Measurements from ENCODE around the gene NIFK.

Gene NIFK

GRCh38 chr2:121690095-121690494, 46.6 kb downstream of the NIFK start:
- TF ChIP-seq ZNF155 (tag by site-specific recombination; IDR thresholded peaks at IDR 0.05) (no peak), AEBP2 (tag by site-specific recombination; IDR thresholded peaks at IDR 0.05; ENCODE audit: borderline replicate concordance) (no peak), PRDM1 (tag by site-specific recombination; IDR thresholded peaks at IDR 0.05) (no peak), ZNF585B (tag by site-specific recombination; IDR thresholded peaks at IDR 0.05) (no peak), ATF2 (tag by site-specific recombination; IDR thresholded peaks at IDR 0.05; ENCODE audit: low read depth) (no peak), ZNF600 (tag by site-specific recombination; IDR thresholded peaks at IDR 0.05) (no peak), ZNF214 (tag by site-specific recombination; IDR thresholded peaks at IDR 0.05; ENCODE audit: borderline replicate concordance) (no peak), FEZF1 (tag by site-specific recombination; IDR thresholded peaks at IDR 0.05) (no peak), ZNF514 (tag by site-specific recombination; IDR thresholded peaks at IDR 0.05) (no peak), ZNF292 (tag by site-specific recombination; IDR thresholded peaks at IDR 0.05; ENCODE audit: borderline replicate concordance, low read depth) (no peak), ZNF416 (tag by site-specific recombination; IDR thresholded peaks at IDR 0.05) (no peak), ZNF16 (tag by site-specific recombination; IDR thresholded peaks at IDR 0.05; ENCODE audit: low read depth) (no peak), ZNF391 (tag by site-specific recombination; IDR thresholded peaks at IDR 0.05; ENCODE audit: borderline replicate concordance, low read depth) (no peak), ZNF473 (tag by site-specific recombination; IDR thresholded peaks at IDR 0.05) (no peak)
- TF ChIP-seq, protein P1, sequence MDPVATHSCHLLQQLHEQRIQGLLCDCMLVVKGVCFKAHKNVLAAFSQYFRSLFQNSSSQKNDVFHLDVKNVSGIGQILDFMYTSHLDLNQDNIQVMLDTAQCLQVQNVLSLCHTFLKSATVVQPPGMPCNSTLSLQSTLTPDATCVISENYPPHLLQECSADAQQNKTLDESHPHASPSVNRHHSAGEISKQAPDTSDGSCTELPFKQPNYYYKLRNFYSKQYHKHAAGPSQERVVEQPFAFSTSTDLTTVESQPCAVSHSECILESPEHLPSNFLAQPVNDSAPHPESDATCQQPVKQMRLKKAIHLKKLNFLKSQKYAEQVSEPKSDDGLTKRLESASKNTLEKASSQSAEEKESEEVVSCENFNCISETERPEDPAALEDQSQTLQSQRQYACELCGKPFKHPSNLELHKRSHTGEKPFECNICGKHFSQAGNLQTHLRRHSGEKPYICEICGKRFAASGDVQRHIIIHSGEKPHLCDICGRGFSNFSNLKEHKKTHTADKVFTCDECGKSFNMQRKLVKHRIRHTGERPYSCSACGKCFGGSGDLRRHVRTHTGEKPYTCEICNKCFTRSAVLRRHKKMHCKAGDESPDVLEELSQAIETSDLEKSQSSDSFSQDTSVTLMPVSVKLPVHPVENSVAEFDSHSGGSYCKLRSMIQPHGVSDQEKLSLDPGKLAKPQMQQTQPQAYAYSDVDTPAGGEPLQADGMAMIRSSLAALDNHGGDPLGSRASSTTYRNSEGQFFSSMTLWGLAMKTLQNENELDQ (tag by site-specific recombination; IDR thresholded peaks at IDR 0.05; ENCODE audit: low read depth) = no peak
- POLR2A ChIA-PET = interaction anchor here (1.8 kb wide), 1 partner anchor 159 kb away, joined by 6 read pairs; the partner anchor contains the start of gene RNU4ATAC
- Histone ChIP-seq H3K36me3 (ENCODE audit: control insufficient read depth in 2 of 2, insufficient read depth in 1 of 2, low read length in 2 of 2) (no peaks in the 10 kb centered on the region), H3K4me1 (ENCODE audit: control insufficient read depth, insufficient read depth, low read length) (peaks cover 6% of the 10 kb centered on the region; the same call in 1 of the 2 replicates), H3K9me3 (ENCODE audit: control insufficient read depth, insufficient read depth, low read depth, low read length) (no peaks in the 10 kb centered on the region), H3K4me3 (ENCODE audit: low read depth, low read length) (no peak overlapping the region), H3K27ac (ENCODE audit: extremely low read depth, low read depth, low read length) (no peak overlapping the region)
- CTCF ChIA-PET = interaction anchor here (0.5 to 1.0 kb wide), 2 partner anchors 9 to 29 kb away, joined by 3 to 5 read pairs; no protein-coding TSS in a partner anchor

- 0 out of 2 replicates have a peak, but pooled peaks have one; percentile 22 for TF ChIP-seq ZBTB48 (tag by site-specific recombination; IDR thresholded peaks at IDR 0.05)
- 0 out of 2 replicates have a peak, but pooled peaks have one; percentile 16 for TF ChIP-seq TRIM28 (IDR thresholded peaks at IDR 0.05; ENCODE audit: borderline replicate concordance, low read length)
- TF ChIP-seq PRDM4 (tag by site-specific recombination; IDR thresholded peaks at IDR 0.05) = peak; percentile 50; the same call in 1 of the 2 replicates
- TF ChIP-seq ZNF610 (tag by site-specific recombination; IDR thresholded peaks at IDR 0.05; ENCODE audit: borderline replicate concordance) = peak; percentile 28; the same call in 1 of the 2 replicates
- TF ChIP-seq ZNF544 (tag by site-specific recombination; IDR thresholded peaks at IDR 0.05) = no peak
- POLR2A ChIA-PET = interaction anchor here (0.5 to 1.8 kb wide), 3 partner anchors 25 to 159 kb away, joined by 3 to 6 read pairs (median 4); partner anchors contain the start of gene RNU4ATAC
- H3K9me3 ChIP-seq (ENCODE audit: control insufficient read depth, insufficient read depth, low read depth, low read length) = no peaks in the 10 kb centered on the region
- H3K4me3 ChIP-seq (ENCODE audit: low read depth, low read length) = no peak overlapping the region
- no peak overlapping the region for H3K27ac ChIP-seq (ENCODE audit: extremely low read depth, low read depth, low read length)
- no peaks in the 10 kb centered on the region for H3K4me1 ChIP-seq (ENCODE audit: control insufficient read depth, insufficient read depth, low read length)
- no peaks in the 10 kb centered on the region for H3K36me3 ChIP-seq (ENCODE audit: control insufficient read depth in 2 of 2, insufficient read depth in 1 of 2, low read length in 2 of 2)
- CTCF ChIA-PET = interaction anchor here (1.0 kb wide), 1 partner anchor 10 kb away, joined by 5 read pairs; no protein-coding TSS in a partner anchor
Measured at GRCh38 chr2:121689356-121689755, 47.3 kb downstream of the NIFK start.

Measured in HEK293 (cell line).